Measurements from ENCODE around the gene CPXM1. TPM values are rescaled to one million over a fixed set of nuclear protein-coding genes. Genes with fewer than 3 reads are reported as not detected.

CPXM1 gene
- total RNA-seq, 1 donor from 2014 or later, result 218 TPM

GRCh38 chr20:2759143-2759542 is 41.3 kb downstream of the CPXM1 start:
- Mint-ChIP-seq H3K9me3 (no peaks in the 10 kb centered on the region), H3K27me3 (ENCODE audit: low read depth) (peaks cover 44% of the 10 kb centered on the region), H3K4me1 (no peaks in the 10 kb centered on the region), H3K36me3 (ENCODE audit: low read depth) (no peaks in the 10 kb centered on the region), H3K27ac (ENCODE audit: unreplicated experiment) (no peak overlapping the region), H3K4me3 (no peak overlapping the region)
- DNase-seq (ENCODE audit: low read depth, low spot score), result no peak
- TF ChIP-seq, protein P1, sequence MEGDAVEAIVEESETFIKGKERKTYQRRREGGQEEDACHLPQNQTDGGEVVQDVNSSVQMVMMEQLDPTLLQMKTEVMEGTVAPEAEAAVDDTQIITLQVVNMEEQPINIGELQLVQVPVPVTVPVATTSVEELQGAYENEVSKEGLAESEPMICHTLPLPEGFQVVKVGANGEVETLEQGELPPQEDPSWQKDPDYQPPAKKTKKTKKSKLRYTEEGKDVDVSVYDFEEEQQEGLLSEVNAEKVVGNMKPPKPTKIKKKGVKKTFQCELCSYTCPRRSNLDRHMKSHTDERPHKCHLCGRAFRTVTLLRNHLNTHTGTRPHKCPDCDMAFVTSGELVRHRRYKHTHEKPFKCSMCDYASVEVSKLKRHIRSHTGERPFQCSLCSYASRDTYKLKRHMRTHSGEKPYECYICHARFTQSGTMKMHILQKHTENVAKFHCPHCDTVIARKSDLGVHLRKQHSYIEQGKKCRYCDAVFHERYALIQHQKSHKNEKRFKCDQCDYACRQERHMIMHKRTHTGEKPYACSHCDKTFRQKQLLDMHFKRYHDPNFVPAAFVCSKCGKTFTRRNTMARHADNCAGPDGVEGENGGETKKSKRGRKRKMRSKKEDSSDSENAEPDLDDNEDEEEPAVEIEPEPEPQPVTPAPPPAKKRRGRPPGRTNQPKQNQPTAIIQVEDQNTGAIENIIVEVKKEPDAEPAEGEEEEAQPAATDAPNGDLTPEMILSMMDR (conservative IDR thresholded peaks at IDR 0.05), result no peak

GRCh38 chr20:2757969-2758368 is 42.5 kb downstream of the CPXM1 start:
- H3K27ac Mint-ChIP-seq (ENCODE audit: unreplicated experiment), result no peak overlapping the region
- no peak overlapping the region for H3K4me3 Mint-ChIP-seq
- peaks cover 4% of the 10 kb centered on the region for H3K4me1 Mint-ChIP-seq
- H3K36me3 Mint-ChIP-seq (ENCODE audit: low read depth), result no peaks in the 10 kb centered on the region
- H3K9me3 Mint-ChIP-seq, result no peaks in the 10 kb centered on the region
- no peak for DNase-seq (ENCODE audit: low read depth, low spot score)
- TF ChIP-seq, protein P1 (conservative IDR thresholded peaks at IDR 0.05), result no peak
- peaks cover 44% of the 10 kb centered on the region for H3K27me3 Mint-ChIP-seq (ENCODE audit: low read depth)

DNA sequence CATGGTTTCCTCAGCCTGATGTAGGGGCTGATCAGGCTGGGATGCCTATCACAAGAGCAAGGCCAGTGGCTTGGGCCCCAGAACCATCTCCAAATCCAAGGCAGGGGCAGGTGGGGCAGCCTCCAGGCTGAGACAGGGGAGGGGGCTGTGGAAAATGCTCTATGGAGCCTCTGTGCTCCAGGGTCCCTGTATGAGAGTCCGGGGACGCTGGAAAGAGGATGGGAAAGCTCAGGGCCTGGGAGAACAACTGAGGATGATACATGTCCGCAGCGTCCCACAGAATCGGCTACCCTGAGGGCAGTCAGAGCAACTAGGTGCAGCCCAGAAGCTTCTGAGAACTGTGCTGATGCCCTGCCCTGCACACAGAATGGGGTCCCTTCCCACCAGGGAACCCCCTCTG is 43.4 kb downstream of the CPXM1 start:
- no peak overlapping the region for H3K27ac Mint-ChIP-seq (ENCODE audit: unreplicated experiment)
- TF ChIP-seq, protein P1 (conservative IDR thresholded peaks at IDR 0.05), result no peak
- no peak overlapping the region for H3K4me3 Mint-ChIP-seq
- H3K4me1 Mint-ChIP-seq, result peaks cover 8% of the 10 kb centered on the region
- no peaks in the 10 kb centered on the region for H3K36me3 Mint-ChIP-seq (ENCODE audit: low read depth)
- DNase-seq (ENCODE audit: low read depth, low spot score), result no peak
- H3K9me3 Mint-ChIP-seq, result no peaks in the 10 kb centered on the region
- peaks cover 41% of the 10 kb centered on the region for H3K27me3 Mint-ChIP-seq (ENCODE audit: low read depth)

DNA sequence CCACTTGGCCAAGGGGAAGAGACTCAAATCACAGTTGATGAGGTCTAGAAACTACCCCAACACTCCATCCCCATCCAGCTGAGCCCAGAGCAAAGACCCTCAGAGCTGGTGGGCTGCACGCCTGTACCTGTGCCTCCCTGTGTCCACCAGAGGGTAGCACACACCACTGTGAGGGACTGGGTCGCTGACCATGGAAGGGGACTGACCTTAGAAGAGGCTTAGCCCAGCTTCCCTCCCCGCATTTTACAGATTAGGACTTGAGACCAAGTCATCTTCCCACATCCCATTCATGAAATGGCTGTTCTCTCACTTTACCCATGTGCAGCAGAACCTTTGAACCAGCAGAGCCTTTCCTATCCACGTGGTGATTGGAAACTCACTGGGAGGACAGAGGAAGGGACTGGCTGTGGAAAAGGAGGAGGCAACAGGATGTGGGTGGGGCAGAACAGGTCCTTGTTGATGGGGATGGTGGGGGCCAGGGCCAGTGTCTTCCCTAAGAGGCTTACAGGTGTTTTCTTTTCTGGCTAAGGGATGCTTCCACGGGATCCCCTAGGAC is 44.3 kb downstream of the CPXM1 start:
- TF ChIP-seq, protein P1 (conservative IDR thresholded peaks at IDR 0.05), result peak; percentile 66
- Mint-ChIP-seq H3K4me3 (no peak overlapping the region), H3K27me3 (ENCODE audit: low read depth) (peaks cover 46% of the 10 kb centered on the region), H3K9me3 (no peaks in the 10 kb centered on the region), H3K36me3 (ENCODE audit: low read depth) (no peaks in the 10 kb centered on the region), H3K27ac (ENCODE audit: unreplicated experiment) (no peak overlapping the region), H3K4me1 (peaks cover 8% of the 10 kb centered on the region)
- DNase-seq (ENCODE audit: low read depth, low spot score), result peak; percentile 45

DNA sequence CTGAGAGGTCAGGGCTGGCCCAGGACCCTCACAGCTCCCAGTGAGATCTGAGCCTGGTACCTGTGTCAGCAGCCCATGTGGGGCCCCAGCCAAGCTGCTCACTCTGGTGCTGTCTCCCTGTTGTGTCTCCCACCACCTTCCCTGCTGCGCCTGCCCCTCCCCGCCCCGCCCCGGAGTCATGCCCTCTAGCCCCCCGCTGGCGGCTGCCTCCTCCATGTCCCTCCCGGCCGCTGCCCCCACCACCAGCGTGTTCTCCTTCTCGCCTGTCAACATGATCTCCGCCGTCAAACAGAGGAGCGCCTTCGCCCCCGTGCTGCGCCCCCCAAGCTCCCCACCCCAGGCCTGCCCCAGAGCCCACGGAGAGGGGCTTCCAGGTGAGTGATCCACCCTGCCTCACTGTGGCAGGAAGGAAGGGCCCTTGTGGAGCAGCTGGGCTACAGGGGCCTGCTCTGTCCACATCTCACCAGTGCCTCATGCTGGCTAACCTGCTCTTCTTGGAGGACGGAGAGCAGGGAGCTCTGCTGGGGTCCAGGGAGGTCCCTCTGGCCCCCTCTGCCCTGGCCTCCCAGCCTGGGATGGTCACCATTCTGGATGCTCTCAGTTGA is 44.9 kb downstream of the CPXM1 start:
- no peaks in the 10 kb centered on the region for H3K9me3 Mint-ChIP-seq
- TF ChIP-seq, protein P1 (conservative IDR thresholded peaks at IDR 0.05), result no peak
- no peak overlapping the region for H3K4me3 Mint-ChIP-seq
- H3K36me3 Mint-ChIP-seq (ENCODE audit: low read depth), result peaks cover 5% of the 10 kb centered on the region
- no peak overlapping the region for H3K27ac Mint-ChIP-seq (ENCODE audit: unreplicated experiment)
- peaks cover 52% of the 10 kb centered on the region for H3K27me3 Mint-ChIP-seq (ENCODE audit: low read depth)
- no peak for DNase-seq (ENCODE audit: low read depth, low spot score)
- peaks cover 14% of the 10 kb centered on the region for H3K4me1 Mint-ChIP-seq

Data from neural crest cell (in vitro differentiated cells).